ENCODE results near the gene ZMYM2. TPM values are rescaled to one million over a fixed set of nuclear protein-coding genes. Genes with fewer than 3 reads are reported as not detected.
"Not testable (repeated sequence)": the region's sequence is repeated elsewhere in the genome, so short reads cannot be mapped to it uniquely, and the experiment has no call there.

The ZMYM2 gene
- 100 to 1,000 TPM in 3 of 4 donors, 10 to 100 TPM in 1; 90.8 to 125 (median 118) TPM for polyA plus RNA-seq (ENCODE audit: insufficient read length in 4 of 4)

DNA sequence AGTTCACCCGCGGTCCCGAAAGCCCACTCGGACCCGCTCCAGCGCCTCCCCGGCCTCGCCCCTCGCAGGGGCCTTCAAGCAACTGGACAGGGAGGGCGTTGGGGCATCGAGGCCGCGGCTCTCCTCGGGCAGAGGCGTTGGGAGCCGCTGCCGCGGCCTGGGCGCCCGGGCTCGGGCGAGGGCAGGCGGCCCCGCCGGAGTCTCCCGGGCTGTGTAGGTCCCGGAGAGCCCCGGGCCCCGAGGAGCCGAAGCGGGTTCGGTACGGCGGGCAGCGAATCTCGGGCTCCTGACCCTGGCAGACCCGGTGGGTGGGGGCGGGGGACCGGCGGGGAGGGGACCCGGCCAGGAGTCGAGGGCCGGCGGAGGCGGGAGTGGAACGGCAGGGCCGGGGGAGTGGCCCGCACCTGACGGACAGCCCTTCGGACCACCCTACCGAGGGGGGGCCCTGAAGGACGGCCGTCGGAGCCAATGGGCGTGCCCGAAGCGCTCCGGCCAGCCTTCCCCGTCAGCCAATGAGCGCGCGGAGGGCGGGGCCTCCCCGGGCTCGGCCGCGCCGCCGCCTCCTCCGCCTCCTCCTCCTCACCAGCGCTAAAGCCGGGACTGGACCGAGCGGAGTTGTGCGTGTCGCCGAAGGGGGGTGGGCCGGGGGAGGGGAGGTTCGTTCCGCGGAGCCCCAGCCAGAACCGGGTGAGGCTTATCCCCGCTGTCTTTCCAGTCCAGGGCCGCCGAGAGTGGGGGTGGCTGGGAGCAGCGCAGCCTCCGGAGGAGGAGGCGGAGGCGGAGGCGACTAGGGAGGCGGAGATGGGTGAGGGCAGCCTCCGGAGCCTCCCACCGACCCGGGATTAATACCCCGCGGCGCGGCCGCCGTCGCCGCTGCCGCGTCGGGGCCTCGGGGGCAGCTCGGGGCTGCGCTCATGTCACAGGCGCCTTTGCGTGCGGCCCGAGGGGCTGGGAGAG is at the start of gene ZMYM2:
ZMYM2 (plus strand) TSS at position 573 of the 957 bp plus-strand sequence. CDS start 34,346 bp downstream, outside the sequence.
- peak; percentile 93 to 96 (median 95) for DNase-seq (ENCODE audit: low read depth in 4 of 4, low spot score in 3 of 4)

DNA sequence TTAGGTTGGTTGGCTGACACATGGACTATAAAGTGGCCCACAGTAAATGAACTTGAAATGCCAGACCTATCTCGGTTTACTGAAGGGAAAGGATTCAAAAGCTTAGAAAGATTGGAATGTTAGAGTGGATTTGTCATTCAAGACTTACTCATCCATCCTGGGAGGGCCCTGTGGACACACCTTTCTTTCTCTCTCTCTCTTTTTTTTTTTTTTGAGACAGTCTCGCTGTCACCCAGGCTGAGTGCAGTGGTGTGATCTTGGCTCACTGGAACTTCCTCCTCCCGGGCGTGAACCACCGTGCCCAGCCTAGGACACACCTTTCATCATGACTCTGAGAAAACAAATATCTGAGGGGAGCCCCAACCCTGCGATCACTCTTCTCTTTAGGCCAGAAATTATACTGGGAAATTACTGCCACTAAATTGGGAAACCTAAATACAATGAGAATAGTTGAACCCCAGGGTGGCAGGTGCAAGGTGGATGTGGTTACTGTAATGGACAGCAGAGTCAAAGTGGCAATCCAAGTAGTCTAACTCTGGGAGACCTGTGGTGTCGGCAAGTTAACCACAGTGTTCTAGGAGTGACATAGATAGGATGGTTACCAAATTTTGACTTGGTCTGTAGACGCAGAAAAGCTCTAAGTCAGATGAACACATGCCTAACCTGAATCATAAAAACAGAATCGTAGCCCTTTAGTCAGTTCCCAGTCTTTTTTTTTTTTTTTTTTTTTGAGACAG is 48.0 kb upstream of the ZMYM2 start:
- no peak for DNase-seq (ENCODE audit: low read depth in 4 of 4, low spot score in 3 of 4)

DNA sequence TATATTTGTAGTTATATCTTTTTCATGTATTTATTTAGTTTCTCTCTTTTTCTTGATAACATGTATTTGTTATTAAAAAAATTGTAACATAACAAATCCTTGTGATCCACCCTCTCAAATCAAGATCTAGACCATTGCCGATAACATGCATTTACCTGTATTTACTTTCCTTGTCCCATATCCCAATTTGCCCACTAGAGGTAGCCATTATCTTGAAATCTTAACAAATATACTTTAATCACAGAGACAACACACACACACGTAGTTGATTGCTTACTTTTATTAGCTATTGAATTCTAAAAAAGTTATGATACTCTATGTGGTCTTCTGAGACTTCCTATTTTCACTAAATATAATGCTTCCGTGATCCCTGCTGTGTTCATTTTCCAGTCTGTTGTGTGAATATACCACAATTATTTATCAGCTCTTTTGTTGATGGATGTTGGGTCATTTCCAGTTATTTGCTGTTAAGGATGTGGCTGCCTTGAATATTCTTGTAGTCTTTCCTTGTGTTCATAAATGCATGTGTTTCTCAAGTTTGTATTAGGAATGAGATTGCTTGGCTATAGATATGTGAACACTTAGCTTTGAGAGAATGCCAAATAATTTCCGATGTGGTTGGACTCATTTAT is 31.3 kb upstream of the ZMYM2 start:
- DNase-seq (ENCODE audit: low read depth in 4 of 4, low spot score in 3 of 4): peak in 1 of 4 donors; percentile 3

DNA sequence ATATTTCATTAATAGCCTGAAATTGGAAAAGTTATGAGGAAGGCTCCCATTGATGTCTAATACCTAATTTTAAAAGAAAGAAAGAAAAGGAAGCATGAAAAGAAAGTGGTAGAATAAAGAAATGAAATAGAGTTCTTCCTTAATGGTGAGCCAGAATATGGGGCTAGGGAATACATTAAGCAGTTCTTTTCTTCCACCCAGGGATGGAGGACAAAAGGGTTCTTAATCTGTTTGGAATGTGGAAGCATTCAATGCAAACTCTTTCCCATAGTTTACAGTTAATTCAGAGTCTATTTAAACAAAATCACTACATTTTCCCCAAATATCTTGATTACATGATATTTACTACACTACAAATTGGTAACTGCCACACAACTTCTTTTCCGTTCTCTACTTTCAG is 18.4 kb upstream of the ZMYM2 start:
- no peak for DNase-seq (ENCODE audit: low read depth in 4 of 4, low spot score in 3 of 4)

DNA sequence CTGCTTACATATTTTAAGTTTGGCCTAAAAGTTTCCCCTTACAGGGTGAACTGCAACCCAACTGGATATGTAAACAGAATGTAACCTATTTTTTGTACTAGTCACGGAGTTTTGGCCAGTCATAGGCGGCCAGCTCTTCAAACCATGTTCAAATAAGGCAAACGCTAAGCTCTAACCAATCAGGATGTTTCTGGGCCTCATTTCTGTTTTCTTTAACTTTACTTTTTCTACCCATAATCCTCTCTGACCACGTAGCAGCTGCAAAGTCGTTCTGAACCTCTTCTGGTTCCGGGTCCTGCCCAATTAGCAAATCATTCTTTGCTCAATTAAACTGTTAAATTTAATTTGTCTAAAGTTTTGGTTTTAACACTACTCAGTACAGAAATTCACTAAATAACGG is 8.2 kb upstream of the ZMYM2 start:
- no peak for DNase-seq (ENCODE audit: low read depth in 4 of 4, low spot score in 3 of 4)

DNA sequence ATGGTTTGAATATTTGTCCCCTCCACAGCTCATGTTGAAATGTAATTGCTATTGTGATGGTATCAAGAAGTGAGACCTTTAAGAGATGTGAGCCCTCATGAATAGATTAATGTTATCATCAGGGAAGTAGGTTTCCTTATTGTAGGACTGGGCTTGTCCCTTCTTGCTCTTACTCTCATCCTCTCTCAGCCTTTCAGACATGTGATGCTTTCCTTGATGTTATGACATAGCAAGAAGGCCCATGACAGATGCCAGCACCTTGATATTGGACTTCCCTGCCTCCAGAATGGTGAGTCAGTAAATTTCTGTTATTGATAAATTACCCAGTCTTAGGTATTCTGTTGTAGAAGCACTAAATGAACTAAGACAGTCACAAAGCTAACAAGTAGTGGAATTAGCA is 5.7 kb upstream of the ZMYM2 start:
- no peak for DNase-seq (ENCODE audit: low read depth in 4 of 4, low spot score in 3 of 4)

DNA sequence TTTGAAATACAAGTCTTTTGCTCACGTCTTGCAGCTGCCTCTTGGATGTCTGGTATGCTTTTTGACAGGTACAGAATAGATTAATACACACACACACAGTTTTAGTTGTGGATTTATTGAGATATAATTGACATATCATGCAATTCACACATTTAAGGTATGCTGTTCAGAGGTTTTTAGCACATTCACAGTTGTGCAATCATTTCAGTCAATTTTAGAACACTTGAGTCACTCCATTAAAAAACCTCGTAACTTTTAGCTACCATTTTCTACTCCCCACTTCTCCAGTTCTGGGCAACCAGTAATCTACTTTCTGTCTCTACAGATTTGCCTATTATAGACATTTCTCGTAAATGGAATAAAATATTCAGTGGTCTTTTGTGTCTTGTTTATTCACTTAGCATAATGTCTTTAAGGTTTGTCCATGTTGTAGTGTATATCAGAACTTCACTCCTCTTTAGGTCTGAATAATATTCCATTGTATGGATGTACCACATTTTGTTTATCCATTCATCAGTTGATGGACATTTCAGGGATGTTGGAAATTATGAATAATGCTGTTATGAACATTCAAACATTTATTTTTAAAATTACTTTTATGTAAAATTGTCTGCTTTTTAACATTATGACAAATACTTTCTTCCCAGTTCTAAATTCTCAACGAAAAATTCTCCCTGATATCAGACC is 2.5 kb upstream of the ZMYM2 start:
- DNase-seq (ENCODE audit: low read depth in 4 of 4, low spot score in 3 of 4): no peak

DNA sequence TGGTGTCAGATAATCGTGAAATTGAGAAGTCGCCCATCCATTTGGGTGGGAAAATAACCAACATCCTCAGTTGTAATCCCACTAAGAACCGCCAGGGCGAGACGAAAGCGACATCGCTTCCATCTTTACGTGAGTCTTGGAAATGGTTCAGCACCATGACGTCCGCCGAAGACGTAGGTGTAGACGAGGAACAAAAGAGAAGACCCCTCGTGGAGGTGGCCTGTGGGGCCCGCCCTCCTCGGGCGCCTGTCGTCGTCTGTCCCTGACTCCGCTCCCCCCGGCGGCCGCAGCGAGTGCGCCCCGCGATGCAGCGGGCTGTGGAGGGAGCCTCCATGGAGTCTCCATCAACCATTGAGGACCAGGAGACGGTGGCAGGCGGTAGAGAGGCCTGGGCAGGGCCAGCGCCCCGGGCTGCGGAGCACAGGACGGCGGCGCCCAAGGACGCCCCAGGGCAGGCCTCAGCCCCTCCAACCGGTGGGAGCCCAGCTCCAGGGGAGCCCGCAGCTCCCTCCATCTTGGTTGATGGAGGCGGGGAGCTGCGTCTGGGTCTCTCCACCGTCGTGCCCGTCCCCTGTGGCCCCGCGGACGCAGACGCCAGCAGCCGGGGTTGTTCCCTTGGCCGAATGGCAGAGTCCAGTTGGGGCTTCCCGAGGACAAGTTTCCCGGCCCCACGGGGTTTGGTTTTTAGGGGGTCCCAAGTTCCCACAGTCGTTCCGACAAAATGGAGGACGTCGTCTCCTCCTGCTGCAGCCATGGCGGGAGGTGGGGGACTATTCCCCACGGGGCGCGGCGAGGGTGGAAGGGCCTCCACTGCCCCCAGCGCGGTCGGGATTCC is 990 bp upstream of the ZMYM2 start:
- peak; percentile 73 to 78 (median 74) for DNase-seq (ENCODE audit: low read depth in 4 of 4, low spot score in 3 of 4)

DNA sequence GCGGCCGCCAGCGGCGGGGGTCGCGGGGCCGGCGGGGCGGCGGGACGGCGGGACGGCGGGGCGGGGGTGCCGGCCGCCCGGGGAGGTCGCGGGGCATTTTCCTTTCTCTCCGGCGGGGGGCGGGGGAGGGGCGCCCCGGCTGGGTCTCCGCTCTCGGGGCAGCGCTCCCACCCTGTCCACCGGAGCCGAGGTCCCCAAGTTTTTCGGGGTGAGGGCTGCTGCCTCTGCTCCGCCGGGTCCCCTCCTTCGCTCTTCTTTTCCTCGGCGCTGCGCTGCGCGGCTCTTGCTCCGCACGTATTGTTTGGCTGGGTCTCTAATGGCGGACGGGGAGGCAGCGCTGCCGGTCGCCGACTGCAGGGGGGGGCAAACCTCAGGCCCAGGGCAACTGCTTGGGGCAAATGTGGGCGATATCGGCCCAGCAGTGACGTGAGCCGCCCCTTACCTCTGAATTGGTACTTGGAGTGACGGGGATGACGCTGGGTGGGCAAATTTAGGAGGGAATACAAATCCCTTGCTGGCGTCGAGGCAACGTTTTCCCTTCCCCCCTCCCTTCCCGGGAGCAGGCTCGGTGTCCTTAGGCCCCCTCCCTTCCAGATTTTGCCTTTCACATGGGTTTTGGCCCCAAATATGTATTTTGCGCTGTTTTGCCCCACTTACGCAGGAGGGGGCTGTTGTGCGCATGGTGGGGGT is 759 bp downstream of the ZMYM2 start:
- peak; percentile 18 to 61 (median 22) for DNase-seq (ENCODE audit: low read depth in 4 of 4, low spot score in 3 of 4)

DNA sequence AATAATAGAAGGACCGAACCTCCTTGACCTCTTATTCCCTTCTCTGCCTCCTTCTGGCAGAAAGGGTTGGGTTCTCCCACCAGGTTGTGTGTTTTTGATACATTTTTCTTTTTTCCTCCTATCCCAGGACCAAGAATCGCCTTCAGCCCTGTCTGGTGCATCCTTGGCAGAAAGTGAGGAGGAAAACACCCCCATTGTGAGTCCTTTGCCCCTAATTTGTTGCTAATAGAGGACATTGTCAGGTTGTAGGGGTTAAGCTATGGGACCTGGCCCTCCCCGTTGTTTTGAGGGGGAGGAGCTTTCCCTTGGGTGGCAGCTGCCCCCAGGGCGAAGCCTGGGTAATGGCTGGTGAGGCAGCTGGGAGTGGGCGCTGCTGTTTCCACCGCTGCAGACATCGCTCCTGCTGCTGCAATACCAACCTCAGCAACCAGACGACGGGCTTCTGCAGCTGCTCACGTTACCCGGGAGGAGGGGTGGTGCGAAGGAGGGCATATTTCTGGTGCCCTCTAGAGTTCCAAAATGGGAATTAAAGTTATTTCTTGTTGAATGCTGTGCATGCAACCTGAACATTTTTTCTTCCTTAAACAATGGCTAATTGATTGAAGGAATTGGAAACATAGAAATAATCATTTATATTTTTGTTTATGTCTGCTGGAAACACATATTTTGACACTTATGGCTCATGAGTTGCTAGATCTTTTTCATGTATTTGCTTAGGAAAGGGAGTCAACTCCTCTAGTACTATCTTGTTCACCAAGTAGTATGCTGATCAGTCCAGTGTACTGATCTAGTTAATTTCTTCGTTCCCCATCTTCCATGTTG is 1.5 kb downstream of the ZMYM2 start:
- peak; percentile 71 to 86 (median 82) for DNase-seq (ENCODE audit: low read depth in 4 of 4, low spot score in 3 of 4)

DNA sequence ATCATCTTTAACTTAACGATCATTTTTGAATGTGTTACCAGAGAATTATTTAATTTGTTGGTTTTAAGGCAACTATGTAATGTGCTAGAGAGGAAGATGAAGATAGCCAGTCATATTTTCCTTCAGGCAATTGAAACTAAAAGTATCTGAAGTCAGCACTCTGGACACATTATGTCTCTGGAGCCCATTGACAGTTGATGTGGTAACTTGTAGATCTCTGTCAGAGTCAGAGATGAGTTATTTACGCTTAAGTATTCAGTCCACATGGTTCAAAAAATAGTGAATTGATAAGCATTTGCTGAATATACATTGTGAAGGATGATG is 2.1 kb downstream of the ZMYM2 start:
- no peak for DNase-seq (ENCODE audit: low read depth in 4 of 4, low spot score in 3 of 4)

DNA sequence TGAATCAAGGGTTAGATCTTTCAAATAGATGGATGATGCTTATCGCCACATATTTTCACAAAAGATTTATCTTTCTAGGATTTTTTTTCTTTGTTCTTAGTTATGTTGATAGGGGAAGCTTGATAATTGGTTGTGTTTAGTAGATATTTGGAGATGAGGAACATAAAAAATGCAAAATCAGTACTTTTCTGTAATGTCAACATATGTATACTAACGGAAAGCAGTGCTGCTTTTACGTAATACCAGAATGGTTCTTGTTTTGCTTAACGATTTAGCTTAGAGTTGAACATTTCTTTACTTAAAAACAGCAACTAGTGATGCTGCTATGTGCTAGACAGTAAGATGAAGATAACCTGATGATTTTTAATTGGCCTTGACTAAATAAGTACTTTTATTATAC is 3.0 kb downstream of the ZMYM2 start:
- DNase-seq (ENCODE audit: low read depth in 4 of 4, low spot score in 3 of 4): no peak

DNA sequence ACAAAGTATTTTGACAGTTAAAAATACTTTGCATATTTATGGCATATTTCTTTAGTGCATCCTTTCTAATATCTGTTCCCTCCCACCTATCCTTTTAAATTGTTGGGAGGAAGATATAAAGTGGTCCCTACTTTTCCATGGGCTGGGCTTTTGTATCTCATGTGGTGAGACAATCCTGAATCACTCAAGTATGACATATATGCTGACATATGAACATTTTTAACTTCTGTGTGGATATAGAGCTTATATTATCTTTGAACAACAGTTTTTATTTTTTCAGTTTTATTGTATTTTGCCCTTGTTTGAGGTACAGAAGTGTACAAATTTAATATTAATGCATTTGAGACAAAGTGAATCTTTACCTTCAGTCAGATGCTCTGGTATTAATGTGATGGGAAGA is 3.4 kb downstream of the ZMYM2 start:
- DNase-seq (ENCODE audit: low read depth in 4 of 4, low spot score in 3 of 4): no peak

DNA sequence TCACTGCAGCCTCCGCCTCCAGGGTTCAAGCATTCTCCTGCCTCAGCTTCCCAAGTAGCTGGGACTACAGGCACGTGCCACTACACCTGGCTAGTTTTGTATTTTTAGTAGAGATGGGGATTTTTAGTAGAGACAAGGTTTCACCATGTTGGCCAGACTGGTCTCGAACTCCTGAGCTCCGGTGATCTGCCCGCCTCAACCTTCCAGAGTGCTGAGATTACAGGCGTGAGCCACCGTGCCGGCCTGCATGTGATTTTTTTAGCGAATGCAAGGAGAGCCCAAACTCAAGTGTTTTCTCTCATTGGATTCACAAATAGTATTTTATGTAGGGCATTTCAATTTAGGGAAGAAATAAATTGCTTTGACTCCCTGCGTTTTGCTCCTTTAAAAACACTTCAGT is 4.4 kb downstream of the ZMYM2 start:
- no peak for DNase-seq (ENCODE audit: low read depth in 4 of 4, low spot score in 3 of 4)

DNA sequence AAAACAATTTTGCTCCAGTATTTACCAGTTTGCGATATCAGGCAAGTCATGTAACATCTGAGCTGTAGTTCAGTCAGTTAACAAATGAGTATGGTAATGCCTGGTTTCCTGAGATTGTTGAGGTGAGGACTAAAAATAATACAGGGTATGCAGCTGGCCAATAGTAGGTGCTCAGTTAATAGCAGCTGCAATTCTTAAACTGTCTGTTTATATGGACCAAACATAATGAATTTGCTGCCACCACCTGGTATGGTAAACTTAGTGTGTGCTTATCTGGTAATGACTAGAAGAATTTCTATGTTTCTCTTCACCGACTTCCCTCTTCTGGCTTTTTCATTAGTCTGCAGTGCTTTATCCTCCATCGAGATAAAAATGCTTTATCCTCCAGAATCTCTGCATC is 9.1 kb downstream of the ZMYM2 start:
- no peak for DNase-seq (ENCODE audit: low read depth in 4 of 4, low spot score in 3 of 4)

DNA sequence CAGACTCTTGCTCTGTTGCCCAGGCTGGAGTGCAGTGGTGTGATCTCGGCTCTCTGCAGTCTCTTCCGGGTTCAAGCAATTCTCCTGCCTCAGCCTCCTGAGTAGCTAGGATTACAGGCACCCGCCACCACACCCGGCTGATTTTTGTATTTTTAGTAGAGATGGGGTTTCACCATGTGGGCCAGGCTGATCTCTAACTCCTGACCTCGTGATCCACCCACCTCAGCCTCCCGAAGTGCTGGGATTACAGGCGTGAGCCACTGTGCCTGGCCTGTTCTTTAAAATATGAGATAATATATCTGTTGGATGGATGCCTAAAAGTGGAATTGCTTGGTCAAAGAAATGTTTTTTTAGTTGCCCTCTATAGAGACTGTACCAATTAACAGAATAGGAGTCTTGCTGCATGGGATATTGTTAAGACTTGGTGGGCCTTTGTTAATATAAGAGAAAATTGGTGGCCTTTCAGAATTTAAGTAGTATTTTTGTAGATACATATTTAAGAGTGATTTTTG is 16.0 kb downstream of the ZMYM2 start:
- DNase-seq (ENCODE audit: low read depth in 4 of 4, low spot score in 3 of 4): not testable (repeated sequence)

DNA sequence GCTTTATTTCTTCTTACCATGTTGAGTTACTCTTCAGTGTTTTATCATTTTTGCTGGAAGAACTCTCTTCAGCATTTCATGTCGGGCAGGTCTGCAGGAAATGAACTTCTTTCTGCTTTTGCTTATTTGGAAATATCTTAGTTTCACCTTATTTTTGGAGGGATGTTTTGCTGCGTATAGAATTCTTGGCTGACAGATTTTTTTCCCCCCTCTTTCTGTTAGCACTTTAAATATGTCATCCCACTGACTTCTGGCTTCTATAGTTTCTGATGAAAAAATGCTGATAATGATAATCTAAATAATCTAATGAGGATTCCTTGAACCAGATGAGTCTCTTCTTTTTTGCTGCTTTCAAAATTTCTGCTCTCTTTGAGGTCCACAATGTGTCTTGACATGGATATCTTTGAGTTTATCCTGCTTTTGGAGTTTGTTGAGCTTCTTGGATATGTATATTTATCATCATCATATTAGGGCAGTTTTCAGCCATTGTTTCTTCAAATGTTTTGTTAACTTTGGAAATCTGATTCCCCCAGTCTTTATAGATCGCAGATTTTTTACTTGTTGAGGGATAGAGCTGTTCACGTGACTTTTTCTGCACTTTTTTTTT is 20.4 kb downstream of the ZMYM2 start:
- DNase-seq (ENCODE audit: low read depth in 4 of 4, low spot score in 3 of 4): no peak
